ENCODE data around the gene HLA-C.

DNA sequence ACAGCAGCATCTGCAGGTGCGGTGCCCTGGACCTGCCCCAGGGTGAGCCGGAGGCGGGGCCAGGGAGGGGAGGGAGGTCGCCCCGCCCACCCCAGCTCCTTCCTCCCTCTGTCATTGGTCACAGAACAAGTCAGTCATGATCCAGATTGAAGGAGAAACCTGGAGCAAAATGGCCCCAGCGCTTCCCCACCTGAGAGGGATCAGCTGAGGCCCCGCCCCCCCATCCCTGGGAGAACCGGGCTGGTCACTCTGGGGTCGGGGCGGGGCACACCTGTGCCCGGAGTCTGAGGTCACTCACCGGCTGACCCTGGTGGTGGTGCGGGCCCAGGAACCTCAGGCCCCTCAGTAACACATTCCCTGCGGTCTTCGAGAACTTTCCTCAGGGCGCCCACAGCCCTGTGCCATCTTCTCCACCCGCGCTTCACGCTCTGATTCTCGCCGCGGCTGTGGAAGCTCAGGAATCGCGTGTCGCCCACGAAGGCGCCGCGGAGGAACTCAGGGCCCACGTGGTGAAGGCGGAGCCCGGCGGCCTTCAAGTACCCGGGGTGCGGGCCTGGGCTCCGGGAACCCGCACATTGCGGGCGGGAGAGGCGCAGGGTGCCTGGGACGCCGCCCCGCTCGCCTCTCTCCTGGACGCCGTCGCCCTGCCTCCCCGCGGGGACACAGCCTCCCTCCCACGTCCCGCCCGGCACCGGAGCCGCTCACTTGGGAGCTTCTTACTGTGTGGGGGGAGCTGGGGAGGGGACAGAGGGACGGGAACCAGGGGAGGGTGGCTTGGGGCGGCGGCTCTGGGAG lies 36.4 kb upstream of the HLA-C start:
- TF ChIP-seq, protein P1, sequence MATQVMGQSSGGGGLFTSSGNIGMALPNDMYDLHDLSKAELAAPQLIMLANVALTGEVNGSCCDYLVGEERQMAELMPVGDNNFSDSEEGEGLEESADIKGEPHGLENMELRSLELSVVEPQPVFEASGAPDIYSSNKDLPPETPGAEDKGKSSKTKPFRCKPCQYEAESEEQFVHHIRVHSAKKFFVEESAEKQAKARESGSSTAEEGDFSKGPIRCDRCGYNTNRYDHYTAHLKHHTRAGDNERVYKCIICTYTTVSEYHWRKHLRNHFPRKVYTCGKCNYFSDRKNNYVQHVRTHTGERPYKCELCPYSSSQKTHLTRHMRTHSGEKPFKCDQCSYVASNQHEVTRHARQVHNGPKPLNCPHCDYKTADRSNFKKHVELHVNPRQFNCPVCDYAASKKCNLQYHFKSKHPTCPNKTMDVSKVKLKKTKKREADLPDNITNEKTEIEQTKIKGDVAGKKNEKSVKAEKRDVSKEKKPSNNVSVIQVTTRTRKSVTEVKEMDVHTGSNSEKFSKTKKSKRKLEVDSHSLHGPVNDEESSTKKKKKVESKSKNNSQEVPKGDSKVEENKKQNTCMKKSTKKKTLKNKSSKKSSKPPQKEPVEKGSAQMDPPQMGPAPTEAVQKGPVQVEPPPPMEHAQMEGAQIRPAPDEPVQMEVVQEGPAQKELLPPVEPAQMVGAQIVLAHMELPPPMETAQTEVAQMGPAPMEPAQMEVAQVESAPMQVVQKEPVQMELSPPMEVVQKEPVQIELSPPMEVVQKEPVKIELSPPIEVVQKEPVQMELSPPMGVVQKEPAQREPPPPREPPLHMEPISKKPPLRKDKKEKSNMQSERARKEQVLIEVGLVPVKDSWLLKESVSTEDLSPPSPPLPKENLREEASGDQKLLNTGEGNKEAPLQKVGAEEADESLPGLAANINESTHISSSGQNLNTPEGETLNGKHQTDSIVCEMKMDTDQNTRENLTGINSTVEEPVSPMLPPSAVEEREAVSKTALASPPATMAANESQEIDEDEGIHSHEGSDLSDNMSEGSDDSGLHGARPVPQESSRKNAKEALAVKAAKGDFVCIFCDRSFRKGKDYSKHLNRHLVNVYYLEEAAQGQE (IDR thresholded peaks at IDR 0.05; ENCODE audit: insufficient read depth in 1 of 2, low read depth in 2 of 2, low read length in 1 of 2), result no peak
- no peak for TF ChIP-seq CTCF (IDR thresholded peaks at IDR 0.05)
- no peak for TF ChIP-seq POLR2AphosphoS5 (IDR thresholded peaks at IDR 0.05; ENCODE audit: low read depth, low read length)

Data from Panc1 (cell line).